GM11168 (cell line): Measurements from ENCODE around the gene EIF3I.

Experiments used
- in situ Hi-C: fragments of 300-500 bp; cut with MboI; formaldehyde crosslinking; loops from one replicate; pipeline ENCODE4 v1.12.0; 2022; ENCODE audit warnings: low sequenced_read_pairs; ENCODE audit not compliant: unreplicated experiment

Gene EIF3I

GRCh38 chr1:32228771-32229170 is 6.6 kb downstream of the EIF3I start:
- in situ Hi-C loops, result no loop called here

- in situ Hi-C loops, result no loop called here
Observed at GRCh38 chr1:32231843-32232432, 9.7 kb downstream of the EIF3I start.

- in situ Hi-C loops, result no loop called here
Observed at GRCh38 chr1:32232558-32233304, 10.5 kb downstream of the EIF3I start.

DNA sequence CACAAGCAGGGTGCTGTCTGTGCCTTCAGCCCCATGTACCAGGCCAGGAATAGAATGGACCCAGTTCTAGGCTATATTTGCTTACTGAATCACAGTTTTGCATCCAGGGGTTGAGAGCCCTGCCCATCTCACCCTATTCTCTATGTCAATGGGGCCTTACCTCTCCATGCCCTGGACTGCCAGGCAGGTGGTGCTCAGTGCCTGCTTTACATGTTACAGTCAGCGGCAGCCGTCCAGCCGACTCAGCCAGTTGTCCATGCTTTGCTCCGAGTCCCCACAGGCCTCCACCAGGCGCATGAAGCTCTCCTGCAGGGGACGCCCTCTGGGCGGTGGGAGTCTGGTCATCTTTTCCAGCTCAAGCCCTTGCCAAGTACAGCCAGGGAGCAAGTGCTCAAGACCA is 12.6 kb downstream of the EIF3I start:
- in situ Hi-C loops, result no loop called here

GRCh38 chr1:32239337-32239736 is 17.1 kb downstream of the EIF3I start:
- in situ Hi-C loops, result no loop called here

DNA sequence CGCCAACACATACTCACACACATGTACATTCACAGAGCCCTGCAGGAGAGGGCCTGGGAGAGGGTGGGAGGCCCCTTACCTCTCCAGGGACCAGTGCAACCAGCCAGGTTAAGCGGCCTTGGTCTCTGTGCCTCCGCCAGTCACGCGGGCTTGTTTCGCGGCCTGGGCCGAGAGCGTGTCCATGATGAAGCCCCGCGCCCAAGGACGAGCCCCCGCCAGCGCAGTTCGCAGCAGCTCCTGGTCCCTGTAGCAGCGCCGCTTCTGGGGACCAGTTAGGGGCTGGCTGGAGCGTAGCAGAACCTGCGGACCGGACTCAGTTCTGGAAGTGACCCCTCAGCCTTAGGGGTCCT is 17.6 kb downstream of the EIF3I start:
- in situ Hi-C loops, result no loop called here

DNA sequence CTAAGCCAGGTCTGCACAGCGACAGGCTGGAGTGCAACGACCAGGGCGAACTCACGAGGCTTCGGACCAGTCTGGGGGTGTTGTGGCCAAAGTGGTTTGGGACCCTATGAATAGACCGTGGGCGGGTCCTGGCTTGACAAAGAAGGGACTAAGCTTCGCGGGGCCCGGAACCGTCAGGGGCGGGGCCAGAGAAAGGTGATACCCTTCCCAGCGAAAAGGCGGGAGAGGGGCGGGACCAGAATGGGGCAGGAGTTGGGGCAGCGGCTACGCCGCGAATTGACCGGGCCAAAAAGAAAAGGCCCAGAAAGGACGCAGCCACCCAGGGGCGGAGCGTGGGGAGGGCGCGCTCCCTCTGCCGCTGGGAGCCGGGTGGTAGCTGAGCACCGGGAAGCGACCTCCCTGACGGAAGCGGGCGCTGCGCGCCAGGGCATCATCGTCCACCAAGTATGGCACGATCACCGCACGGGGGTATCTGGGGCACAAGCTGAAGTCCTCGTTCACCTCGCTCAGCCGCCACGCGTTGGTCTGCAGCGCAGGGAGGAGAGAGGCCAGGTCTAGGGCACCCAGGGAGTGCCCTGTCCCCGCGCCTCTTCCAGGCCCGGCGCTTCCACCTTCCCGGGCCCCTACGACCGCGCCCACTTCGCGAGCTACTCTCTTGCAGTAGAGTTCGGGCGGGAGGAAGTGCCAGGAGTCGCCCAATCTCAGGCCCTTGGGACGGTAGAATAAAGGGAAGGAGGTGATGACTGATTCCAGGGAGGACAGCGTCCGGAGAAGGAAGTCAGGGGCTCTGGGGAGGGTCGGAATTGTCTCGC is 18.1 kb downstream of the EIF3I start:
- in situ Hi-C loops, result no loop called here

- in situ Hi-C loops, result no loop called here
Observed at GRCh38 chr1:32241001-32241763, 19.0 kb downstream of the EIF3I start.

GRCh38 chr1:32242341-32242851 is 20.2 kb downstream of the EIF3I start:
- in situ Hi-C loops, result no loop called here

GRCh38 chr1:32246888-32247273 is 24.7 kb downstream of the EIF3I start, which contains the start of gene FAM167B:
Gene FAM167B (plus strand): TSS chr1:32247222. CDS start chr1:32247422, 200 bp downstream.
- in situ Hi-C loops, result no loop called here

DNA sequence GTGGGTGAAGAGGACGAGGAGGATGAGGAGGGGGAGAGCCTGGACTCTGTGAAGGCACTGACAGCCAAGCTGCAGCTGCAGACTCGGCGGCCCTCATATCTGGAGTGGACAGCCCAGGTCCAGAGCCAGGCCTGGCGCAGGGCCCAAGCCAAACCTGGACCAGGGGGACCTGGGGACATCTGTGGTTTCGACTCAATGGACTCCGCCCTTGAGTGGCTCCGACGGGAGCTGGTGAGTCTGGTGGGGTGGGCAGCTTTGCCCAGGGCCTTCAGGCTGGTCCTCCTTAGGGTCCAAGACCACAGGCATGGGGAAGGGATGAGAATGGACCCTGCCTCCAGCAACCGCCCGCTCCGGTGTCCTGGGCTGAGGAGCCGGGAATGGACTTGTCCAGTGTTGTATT is 25.2 kb downstream of the EIF3I start:
- in situ Hi-C loops, result no loop called here

DNA sequence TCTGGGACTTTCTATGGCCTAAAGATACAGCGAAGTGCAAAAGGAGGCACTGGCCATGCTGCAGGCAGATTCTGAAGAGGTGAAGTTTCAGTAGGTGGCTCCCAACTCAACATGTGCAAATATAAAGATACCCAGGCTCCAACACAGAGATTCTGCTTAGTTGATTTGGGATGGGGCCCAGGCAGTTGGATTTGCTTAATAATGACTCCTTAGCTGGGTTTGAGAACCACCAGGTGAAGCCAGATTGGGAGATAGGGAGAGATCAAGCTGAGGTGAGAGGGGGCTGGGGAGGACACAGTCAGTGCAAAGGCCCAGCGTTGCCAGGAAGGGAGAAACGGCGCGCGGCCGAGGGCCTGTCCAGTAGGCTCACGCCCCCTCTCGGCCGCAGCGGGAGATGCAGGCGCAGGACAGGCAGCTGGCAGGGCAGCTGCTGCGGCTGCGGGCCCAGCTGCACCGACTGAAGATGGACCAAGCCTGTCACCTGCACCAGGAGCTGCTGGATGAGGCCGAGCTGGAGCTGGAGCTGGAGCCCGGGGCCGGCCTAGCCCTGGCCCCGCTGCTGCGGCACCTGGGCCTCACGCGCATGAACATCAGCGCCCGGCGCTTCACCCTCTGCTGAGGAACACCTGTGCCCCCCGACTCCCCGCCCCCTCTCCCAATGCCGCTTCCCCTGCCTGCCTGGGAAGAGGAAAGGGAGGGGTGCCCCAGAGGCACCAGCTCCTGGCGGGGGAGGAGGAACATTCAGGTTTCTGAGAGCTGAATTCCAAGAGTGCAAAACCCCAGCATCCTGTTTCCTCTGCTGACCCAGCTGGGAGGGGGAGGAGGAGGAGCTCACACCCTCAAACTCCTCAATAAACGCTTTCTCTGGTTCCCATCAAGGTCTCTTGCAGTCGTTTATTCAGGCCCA is 26.0 kb downstream of the EIF3I start:
- in situ Hi-C loops, result no loop called here

DNA sequence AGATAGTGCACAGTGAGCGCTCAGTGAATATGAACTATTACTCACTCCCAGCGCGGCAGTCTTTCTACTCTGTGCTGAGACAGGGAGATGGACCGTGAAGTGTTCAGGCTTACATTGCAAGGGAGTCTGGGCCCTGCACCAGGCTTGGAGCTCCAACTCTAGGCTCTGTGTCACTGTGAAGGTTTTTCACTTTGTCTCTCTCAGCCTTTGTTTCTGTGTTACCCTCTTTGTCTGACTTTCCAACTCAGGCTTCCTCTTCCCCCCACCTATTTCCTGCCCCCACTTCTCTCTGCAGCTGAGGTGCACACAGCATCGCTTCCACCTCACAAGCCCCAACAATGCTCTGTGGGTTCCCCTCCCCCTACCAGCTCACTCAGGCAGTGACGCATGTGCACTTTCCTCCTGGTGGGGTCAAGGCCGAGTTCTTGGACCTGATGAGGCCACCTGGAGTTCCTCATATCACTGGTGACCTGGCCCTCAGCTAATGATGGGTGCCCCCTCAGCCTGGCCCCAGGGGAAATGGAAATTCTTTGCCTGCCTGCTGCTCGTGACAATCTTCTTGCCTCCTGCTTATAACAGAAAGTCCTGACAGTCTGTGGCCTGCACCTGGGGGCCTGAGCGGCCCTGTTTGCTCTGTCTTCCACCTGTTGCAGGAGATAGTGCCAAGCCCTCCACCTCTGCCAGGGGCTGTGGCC is 27.8 kb downstream of the EIF3I start:
- in situ Hi-C loops, result no loop called here

DNA sequence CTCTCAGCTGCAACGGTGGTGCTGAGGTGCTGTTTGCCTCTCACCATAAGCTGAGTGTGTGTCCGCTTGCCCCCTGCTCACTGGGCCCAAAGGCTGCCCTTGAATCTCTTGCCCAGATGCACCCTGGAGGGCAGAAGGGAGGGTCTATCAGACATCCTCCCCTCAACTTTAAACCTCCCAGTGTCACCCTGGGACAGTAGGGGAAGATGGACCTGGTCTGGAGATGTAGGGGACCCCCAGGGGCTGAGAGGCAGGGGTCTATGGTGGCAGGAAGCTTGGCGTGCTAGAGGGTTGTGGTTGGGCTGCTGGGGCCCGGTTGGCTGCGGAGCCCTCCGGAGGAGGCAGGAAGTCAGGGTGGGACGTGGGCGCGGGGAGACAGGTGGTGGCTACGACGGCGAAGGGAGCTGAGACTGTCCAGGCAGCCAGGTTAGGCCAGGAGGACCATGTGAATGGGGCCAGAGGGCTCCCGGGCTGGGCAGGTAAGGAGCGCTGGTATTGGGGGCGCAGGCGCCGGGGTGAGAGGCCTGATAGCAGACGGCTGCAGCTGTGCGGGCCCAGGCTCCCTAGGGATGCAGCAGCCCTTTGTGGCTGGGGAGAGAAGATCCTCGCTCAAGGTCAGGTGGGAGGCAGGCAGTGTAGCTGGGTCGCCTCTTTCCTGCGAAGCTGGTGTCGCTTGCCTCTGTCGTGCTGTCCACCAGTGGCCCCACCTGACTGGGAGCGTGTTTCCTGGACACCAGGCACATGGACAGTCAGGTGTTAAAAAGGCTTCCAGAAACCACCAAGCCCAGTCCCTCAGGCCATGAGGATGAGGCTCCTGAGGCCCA is 28.9 kb downstream of the EIF3I start, which contains the start of gene LCK:
LCK (plus strand) TSS at position 373 of the 824 bp plus-strand sequence. CDS start 23,065 bp downstream, outside the sequence.
- in situ Hi-C loops, result no loop called here

DNA sequence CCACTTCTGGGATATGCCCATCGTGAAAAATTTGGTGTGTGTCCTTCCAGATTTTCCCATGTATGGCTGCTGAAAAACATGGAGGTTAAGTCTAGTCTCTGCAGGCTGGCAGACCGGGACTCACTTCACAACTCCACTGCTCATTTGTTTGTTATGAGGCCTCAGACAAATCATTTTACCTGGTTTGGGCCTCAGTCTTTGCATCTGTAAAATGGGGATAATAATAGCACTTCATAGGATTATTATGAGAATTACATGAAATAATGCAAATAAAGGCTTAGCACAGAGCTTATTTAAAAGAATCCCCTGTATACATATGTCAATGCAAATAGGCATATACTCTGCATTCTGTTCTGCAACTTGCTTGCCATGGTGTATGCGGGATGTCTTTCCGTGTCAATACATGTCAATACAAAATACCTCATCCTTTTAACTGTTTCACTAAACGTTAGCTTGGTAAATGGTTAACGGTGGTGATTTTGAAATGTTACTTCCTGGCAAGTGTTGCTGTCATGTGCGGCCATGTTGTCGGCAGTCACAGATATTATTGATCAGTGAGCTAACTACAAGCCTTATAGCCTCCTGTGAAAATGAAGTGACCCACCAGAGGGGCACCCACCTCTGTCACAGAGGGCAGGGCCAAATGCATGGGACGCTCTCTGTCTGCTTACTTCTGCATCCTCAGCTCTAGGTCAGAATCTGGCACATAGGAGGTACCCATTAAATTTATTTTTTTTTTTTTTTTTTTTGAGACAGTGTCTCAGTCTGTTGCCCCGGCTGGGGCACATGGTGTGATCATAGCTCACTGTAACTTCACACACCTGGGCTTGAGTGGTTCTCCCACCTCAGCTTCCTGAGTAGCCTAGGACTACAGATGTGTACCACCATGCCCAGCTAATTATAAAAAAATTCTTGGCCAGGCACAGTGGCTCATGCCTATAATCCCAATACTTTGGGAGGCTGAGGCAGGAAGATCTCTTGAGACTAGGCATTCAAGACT is 33.2 kb downstream of the EIF3I start:
- in situ Hi-C loops, result no loop called here

GRCh38 chr1:32256473-32257226 is 34.4 kb downstream of the EIF3I start:
- in situ Hi-C loops, result no loop called here
